GM12873 (cell line): ENCODE measurements around the gene CERS3.

Experiments used
- CTCF ChIP-seq: IDR thresholded peaks from 2 replicates; pipeline ENCODE4 v1.5.1; 2012; ENCODE audit warnings: low read depth, mild to moderate bottlenecking, moderate library complexity, low read length, control low read depth; ENCODE audit not compliant: insufficient read depth; ENCODE audit errors: missing control alignments

Gene CERS3

DNA sequence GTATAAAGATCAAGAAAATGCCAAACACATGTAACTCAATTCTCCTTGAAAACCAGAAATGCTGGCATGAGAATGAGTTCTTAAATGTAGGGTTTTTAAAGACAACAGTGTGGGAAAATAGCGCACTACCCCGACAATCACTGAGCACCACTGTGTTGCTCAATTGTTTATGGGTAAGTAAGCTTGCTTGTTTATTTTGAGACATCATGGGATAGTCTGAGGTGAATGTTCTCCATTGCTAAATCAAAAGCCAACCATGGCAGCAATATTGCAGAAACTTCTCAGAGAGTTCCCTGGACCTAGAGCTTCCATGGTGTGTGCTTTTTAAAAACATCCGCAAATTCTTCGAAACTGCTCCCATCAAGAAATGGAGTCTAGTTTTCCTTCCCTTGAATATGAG lies 62.7 kb downstream of the CERS3 start:
- no peak for TF ChIP-seq CTCF

DNA sequence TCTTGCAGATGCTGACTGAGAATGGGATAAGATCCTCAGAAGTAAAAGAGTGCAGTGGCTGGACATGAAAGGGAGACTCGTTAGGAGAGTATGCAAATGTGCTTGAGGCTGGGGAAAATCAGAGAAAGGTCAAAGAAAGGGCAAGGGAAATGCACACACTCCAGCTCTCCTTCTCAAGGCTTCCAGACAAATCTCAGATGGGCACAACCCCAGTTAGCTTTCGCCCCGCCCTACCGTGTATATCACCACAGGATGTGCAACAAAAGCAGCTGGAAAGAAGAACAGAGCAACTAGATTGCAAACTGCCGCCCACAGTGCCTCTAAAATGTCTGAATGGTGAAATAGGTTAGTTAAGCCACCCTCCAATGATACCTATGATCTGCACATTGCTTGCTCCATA lies 63.9 kb downstream of the CERS3 start:
- no peak for TF ChIP-seq CTCF

- TF ChIP-seq CTCF = no peak
These were observed 64.5 kb downstream of the CERS3 start for GRCh38 chr15:100464256-100464655.

- no peak for TF ChIP-seq CTCF
These were observed 65.2 kb downstream of the CERS3 start for GRCh38 chr15:100463515-100463914.

DNA sequence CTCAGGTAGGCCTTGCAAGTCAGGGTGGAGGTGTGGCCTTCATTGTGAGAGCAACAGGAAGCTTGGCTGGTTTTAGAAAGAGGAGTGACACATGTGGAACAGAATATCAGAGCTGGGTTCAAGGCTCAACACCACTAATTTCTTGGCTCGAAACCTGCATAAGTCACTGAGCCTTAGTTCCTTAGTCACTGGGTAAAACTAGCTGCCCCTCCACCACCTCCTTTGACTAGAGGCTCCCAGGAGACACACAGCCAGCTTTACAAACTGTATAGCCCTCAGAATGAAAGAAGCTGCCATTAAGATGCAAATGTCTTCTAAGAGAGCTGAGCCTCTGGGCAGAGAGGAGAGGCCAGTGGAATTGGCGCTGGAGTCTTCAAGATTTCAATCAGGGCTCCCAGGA lies 67.7 kb downstream of the CERS3 start:
- TF ChIP-seq CTCF = no peak

DNA sequence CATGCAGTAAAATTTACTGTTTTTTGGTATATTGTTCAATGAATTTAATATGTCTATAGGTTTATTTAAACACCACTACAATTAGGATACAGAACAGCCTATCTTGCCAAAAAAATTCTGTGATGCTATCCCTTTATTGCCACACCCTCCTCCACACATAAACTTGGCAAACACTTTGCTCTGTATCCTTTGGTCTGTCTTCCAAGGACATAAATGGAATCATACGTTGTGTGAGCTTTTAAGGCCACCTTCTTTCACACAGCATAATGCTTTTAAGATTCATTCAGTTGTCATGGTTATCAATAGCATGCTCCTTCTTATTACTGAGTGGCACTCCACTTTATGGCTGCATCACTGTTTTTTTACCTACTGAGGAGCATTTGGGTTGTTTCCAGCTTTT lies 71.5 kb downstream of the CERS3 start:
- no peak for TF ChIP-seq CTCF

DNA sequence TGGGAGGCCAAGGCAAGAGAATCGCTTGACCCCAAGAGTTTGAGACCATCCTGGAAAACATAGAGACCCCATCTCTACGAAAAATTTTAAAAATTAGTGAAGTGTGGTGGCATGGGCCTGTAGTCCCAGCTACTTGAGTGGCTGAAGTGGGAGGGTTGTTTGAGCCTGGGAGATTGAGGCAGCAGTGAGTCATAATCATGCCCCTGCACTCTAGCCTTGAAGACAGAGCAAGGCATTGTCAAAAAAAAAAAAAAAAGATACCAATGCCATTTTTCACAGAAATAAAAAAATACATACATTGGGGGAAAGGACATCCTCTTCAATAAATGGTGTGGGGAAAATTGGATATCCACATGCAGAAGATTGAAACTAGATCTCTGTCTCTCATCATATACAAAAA lies 74.6 kb downstream of the CERS3 start:
- no peak for TF ChIP-seq CTCF

GRCh38 chr15:100448481-100448880 lies 80.3 kb downstream of the CERS3 start:
- TF ChIP-seq CTCF = no peak
